ENCODE results near the gene CLMN. TPM values are rescaled to one million over a fixed set of nuclear protein-coding genes. Genes with fewer than 3 reads are reported as not detected.
A peak's percentile ranks its signal among the peaks of the same experiment; 100 is the strongest.

The CLMN gene
- total and polyA plus RNA-seq, 2 of the 13 experiments (the other 11 are each of a cell fraction or from before 2014, with no cell fraction given): 15.1 to 16.7 TPM

DNA sequence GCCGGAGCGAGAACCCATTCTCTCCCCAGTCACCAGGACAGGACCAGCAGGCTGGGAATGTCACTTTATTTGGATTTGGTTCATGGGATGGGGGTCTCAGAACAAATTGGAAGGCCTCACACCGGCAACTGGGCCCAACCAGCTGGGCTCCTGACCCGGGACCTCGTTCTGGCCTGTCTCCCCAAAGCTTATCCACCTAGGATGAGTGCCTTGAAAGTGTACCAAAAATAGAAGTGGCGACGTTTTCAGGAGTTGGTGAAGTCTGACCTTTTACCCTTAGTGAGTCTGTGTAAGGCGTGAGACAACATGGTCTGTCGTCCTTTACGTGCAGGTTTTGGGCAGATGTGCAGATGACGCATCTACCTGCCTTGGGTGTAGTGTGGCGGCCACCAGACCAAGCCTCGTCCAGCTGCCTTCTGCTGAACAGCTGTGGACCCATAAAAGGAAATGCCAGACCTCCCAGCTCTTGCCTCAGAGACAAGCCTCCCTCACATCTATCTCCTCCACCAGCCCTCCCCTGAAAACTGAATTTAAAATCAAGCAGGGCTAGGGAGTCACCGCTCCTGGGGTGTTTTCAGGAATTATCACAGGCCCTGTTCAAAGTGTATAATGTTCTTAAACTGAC is 36.6 kb upstream of the CLMN start:
- 24% methylated on average over 13 of the region's 14 CpGs for WGBS (ENCODE audit: low lambda C conversion rate)
- BruUV-seq (replicated peaks): no TSS peak
- Histone ChIP-seq H3K4me1 (ENCODE audit: insufficient read depth, low read length) (peaks cover 9% of the 10 kb centered on the region), H3K27ac (ENCODE audit: extremely low read length, insufficient read depth, low read length) (no peak overlapping the region), H3K79me2 (ENCODE audit: insufficient read depth, low read length) (no peaks in the 10 kb centered on the region), H4K20me1 (ENCODE audit: insufficient read depth, low read length) (no peaks in the 10 kb centered on the region), H3K9ac (ENCODE audit: insufficient read depth, low read depth, low read length) (no peak overlapping the region), H2AFZ (ENCODE audit: low read length) (no peak overlapping the region), H3K27me3 (ENCODE audit: control insufficient read depth in 1 of 2, insufficient read depth in 2 of 2, low read length in 2 of 2) (no peaks in the 10 kb centered on the region), H3K9me3 (ENCODE audit: low read length) (no peaks in the 10 kb centered on the region), H3K4me2 (ENCODE audit: low read depth, low read length) (no peak overlapping the region; the same call in 1 of the 2 replicates), H3K4me3 (replicated peaks in 1 of 3; ENCODE audit: insufficient read depth in 1 of 3, low read depth in 2 of 3, low read length in 3 of 3) (no peak overlapping the region), H3K36me3 (replicated peaks in 1 of 2; ENCODE audit: control insufficient read depth in 1 of 2, insufficient read depth in 2 of 2, low read length in 2 of 2) (no peaks in the 10 kb centered on the region)
- CTCF ChIA-PET (ENCODE audit: low intra/inter-chr PET ratio, low total read pairs): no interaction called here
- TF ChIP-seq MLX (CRISPR knock-in tag; IDR thresholded peaks at IDR 0.05): no peak
- TF ChIP-seq SP2 (CRISPR knock-in tag; IDR thresholded peaks at IDR 0.05): no peak
- no peak for TF ChIP-seq ZNF777 (CRISPR knock-in tag; IDR thresholded peaks at IDR 0.05)
- TF ChIP-seq IRF1 (CRISPR knock-in tag; IDR thresholded peaks at IDR 0.05; ENCODE audit: low read depth): no peak
- no peak for FAIRE-seq
- in situ Hi-C loops (cut with HindIII; ENCODE audit: extremely low pct_ligation_motif_present, low pct_unique_long_range_greater_than_20kb) (no loop called here), intact Hi-C loops (cut with micrococcal nuclease; ENCODE audit: unreplicated experiment) (no loop called here)
- ATAC-seq: no peak
- no peak for DNase-seq (ENCODE audit: low spot score)
- POLR2A ChIA-PET: no interaction called here

DNA sequence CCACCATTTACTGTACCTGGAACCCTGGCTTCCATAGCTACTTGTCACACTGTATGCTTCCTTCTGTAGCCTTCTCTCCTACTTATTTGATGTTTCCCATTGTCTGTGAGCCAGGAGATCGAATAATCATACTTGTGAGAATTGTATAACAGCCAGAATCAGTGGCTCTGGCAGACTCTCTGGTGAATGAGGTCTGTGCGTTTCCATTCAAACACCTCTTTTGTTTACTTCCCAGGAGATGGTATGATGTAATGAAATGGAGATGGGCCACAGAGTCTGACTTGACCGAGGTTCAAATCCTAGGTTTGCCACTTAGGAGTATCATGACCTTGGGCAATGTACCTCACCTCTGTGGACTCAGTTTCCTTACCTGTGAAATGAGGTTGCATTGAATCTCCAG is 35.7 kb upstream of the CLMN start:
- DNase-seq (ENCODE audit: low spot score) (no peak), ATAC-seq (no peak), FAIRE-seq (no peak)
- TF ChIP-seq ATF7 (IDR thresholded peaks at IDR 0.05) (0 out of 2 replicates have a peak, but pooled peaks have one; percentile 5), ATF7 (CRISPR knock-in tag; IDR thresholded peaks at IDR 0.05) (no peak), YEATS4 (CRISPR knock-in tag; IDR thresholded peaks at IDR 0.05; ENCODE audit: borderline replicate concordance) (no peak)
- Histone ChIP-seq H3K27ac (ENCODE audit: extremely low read length, insufficient read depth, low read length) (no peak overlapping the region), H3K36me3 (replicated peaks in 1 of 2; ENCODE audit: control insufficient read depth in 1 of 2, insufficient read depth in 2 of 2, low read length in 2 of 2) (no peaks in the 10 kb centered on the region), H3K27me3 (ENCODE audit: control insufficient read depth in 1 of 2, insufficient read depth in 2 of 2, low read length in 2 of 2) (no peaks in the 10 kb centered on the region), H3K4me3 (replicated peaks in 1 of 3; ENCODE audit: insufficient read depth in 1 of 3, low read depth in 2 of 3, low read length in 3 of 3) (no peak overlapping the region), H2AFZ (ENCODE audit: low read length) (no peak overlapping the region), H3K4me2 (ENCODE audit: low read depth, low read length) (no peak overlapping the region), H4K20me1 (ENCODE audit: insufficient read depth, low read length) (no peaks in the 10 kb centered on the region), H3K9ac (ENCODE audit: insufficient read depth, low read depth, low read length) (no peak overlapping the region), H3K79me2 (ENCODE audit: insufficient read depth, low read length) (no peaks in the 10 kb centered on the region), H3K9me3 (ENCODE audit: low read length) (no peaks in the 10 kb centered on the region), H3K4me1 (ENCODE audit: insufficient read depth, low read length) (no peaks in the 10 kb centered on the region)
- intact Hi-C loops (cut with micrococcal nuclease; ENCODE audit: unreplicated experiment) (no loop called here), in situ Hi-C loops (cut with HindIII; ENCODE audit: extremely low pct_ligation_motif_present, low pct_unique_long_range_greater_than_20kb) (no loop called here)
- WGBS (ENCODE audit: low lambda C conversion rate): 20% methylated on average over 3 of the region's 3 CpGs
- BruUV-seq (replicated peaks): no TSS peak
- CTCF ChIA-PET (ENCODE audit: low intra/inter-chr PET ratio, low total read pairs): no interaction called here
- POLR2A ChIA-PET: no interaction called here

All from HepG2 (cell line).